GM18502 (cell line): ENCODE results near the gene SEZ6L2.

ENCODE experiments used
- ATAC-seq: cut with Tn5 transposase; IDR thresholded peaks from one replicate; pipeline ENCODE4 v1.9.1; 2021; ENCODE audit warnings: mild to moderate bottlenecking; ENCODE audit not compliant: unreplicated experiment, poor library complexity

Gene SEZ6L2

DNA sequence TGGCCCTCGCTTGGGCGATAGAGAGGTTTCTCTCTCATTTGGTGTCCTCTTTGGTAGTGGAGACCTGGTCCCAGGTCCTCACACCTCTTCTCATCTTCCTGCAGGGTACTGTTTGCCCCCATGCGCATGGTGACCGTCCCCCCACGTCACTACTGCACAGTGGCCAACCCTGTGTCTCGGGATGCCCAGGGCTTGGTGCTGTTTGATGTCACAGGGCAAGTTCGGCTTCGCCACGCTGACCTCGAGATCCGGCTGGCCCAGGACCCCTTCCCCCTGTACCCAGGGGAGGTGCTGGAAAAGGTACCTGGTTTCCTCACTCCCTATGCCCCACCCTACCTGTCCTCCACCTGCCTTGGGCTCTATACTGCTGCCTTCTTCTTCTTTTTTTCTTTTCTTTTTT is 68.6 kb downstream of the SEZ6L2 start:
- ATAC-seq: no peak

GRCh38 chr16:29826342-29826695 is 73.0 kb downstream of the SEZ6L2 start:
- ATAC-seq: no peak

GRCh38 chr16:29825145-29826044 is 74.0 kb downstream of the SEZ6L2 start:
- ATAC-seq: no peak

DNA sequence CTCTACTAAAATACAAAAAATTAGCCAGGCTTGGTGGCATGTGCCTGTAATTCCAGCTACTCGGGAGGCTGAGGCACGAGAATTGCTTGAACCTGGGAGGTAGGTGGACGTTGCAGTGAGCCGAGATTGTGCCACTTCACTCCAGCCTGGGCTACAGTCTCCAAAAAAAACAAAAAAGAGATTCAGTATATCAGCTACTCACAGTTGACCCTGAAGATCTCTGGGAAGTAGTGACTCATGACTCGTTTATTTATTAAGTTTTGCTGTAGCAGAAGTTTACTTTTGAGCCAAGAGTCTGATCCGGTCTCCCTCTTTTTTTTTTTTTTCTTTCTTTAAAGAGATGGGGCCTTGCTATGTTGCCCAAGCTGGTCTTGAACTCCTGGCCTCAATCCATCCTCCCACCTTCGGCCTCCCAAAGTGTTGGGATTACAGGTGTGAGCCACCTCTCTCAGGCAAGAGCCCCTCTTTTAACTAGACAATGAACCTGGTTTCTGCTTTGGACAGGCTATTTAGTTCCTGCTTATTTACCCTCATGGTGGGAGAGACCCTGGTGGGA is 74.7 kb downstream of the SEZ6L2 start:
- ATAC-seq: no peak

DNA sequence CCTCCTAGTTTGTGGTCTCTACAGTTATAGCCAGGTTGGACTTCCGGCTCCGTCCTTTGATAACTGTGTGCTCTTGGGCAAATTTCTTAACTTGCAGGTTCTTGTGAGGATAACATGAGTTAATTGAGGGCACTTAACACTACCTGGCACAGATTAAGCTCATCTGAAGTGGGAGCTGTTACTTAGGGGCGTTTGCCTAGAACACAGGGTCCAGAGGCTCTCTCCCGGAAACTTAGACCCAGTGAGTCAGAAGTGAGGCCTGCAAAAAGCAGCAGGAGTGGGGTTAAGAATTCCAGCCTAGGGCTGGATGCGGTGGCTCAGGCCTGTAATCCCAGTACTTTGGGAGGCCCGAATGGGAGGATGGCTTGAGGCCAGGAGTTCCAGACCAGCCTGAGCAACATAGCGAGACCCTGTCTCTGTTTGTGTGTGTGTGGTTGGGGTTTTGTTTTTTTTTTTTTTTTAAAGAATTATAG is 77.7 kb downstream of the SEZ6L2 start:
- ATAC-seq: no peak
